Trophoblast cell (in vitro differentiated cells and primary cell): ENCODE measurements around the gene TMEM114.

Experiments
- DNase-seq, 2 donors: peaks; one replicate each; pipeline ENCODE4 v3.0.0-alpha.2; 2016
- H2AFZ ChIP-seq: 2 replicates; pipeline ENCODE4 v1.6.1; 2013; ENCODE audit warnings: low read length, moderate library complexity, mild to moderate bottlenecking; ENCODE audit not compliant: insufficient read depth, poor library complexity
- H2AK5ac ChIP-seq: 2 replicates; pipeline ENCODE4 v1.6.1; 2013; ENCODE audit warnings: mild to moderate bottlenecking, low read length
- H2BK120ac ChIP-seq: 2 replicates; pipeline ENCODE4 v1.6.1; 2013; ENCODE audit warnings: low read length, mild to moderate bottlenecking, moderate library complexity; ENCODE audit not compliant: insufficient read depth, poor library complexity
- H2BK12ac ChIP-seq: 2 replicates; pipeline ENCODE4 v1.6.1; 2013; ENCODE audit warnings: mild to moderate bottlenecking, low read length, moderate library complexity
- H2BK5ac ChIP-seq: 2 replicates; pipeline ENCODE4 v1.6.1; 2013; ENCODE audit warnings: low read length, low read depth, moderate library complexity, mild to moderate bottlenecking; ENCODE audit not compliant: poor library complexity
- H3K14ac ChIP-seq: 2 replicates; pipeline ENCODE4 v1.6.1; 2013; ENCODE audit warnings: mild to moderate bottlenecking, low read length
- H3K18ac ChIP-seq: 2 replicates; pipeline ENCODE4 v1.6.1; 2013; ENCODE audit warnings: mild to moderate bottlenecking, low read length
- H3K23ac ChIP-seq: 2 replicates; pipeline ENCODE4 v1.6.1; 2013; ENCODE audit warnings: low read length
- H3K27ac ChIP-seq: 2 replicates; pipeline ENCODE4 v1.5.1; 2013; ENCODE audit warnings: low read depth, mild to moderate bottlenecking, inconsistent platforms, low read length, moderate library complexity
- H3K27me3 ChIP-seq: 2 replicates; pipeline ENCODE4 v1.6.1; 2013; ENCODE audit warnings: inconsistent platforms, mild to moderate bottlenecking, low read length, moderate library complexity; ENCODE audit not compliant: insufficient read depth
- H3K36me3 ChIP-seq, 2 experiments: 1 replicate in 1 of 2; 2 replicates in 1 of 2; pipeline ENCODE4 v1.6.1; 2013; ENCODE audit warnings: low read length in 2 of 2, mild to moderate bottlenecking in 2 of 2, moderate library complexity in 1 of 2; ENCODE audit not compliant: insufficient read depth in 2 of 2, control insufficient read depth in 1 of 2
- H3K4ac ChIP-seq: 2 replicates; pipeline ENCODE4 v1.6.1; 2013; ENCODE audit warnings: low read depth, mild to moderate bottlenecking, low read length, moderate library complexity
- H3K4me1 ChIP-seq, 2 experiments: 1 replicate in 1 of 2; 2 replicates in 1 of 2; pipeline ENCODE4 v1.6.1; 2013; ENCODE audit warnings: low read length in 2 of 2, mild to moderate bottlenecking in 2 of 2, moderate library complexity in 1 of 2; ENCODE audit not compliant: insufficient read depth in 2 of 2, control insufficient read depth in 1 of 2
- H3K4me2 ChIP-seq: 2 replicates; pipeline ENCODE4 v1.6.1; 2013; ENCODE audit warnings: inconsistent platforms, mild to moderate bottlenecking, low read length, moderate library complexity
- H3K4me3 ChIP-seq: 2 replicates; pipeline ENCODE4 v1.5.1; 2013; ENCODE audit warnings: mild to moderate bottlenecking, low read depth, low read length, inconsistent platforms
- H3K79me1 ChIP-seq: one replicate; pipeline ENCODE4 v1.6.1; 2013; ENCODE audit warnings: low read length
- H3K79me2 ChIP-seq: 2 replicates; pipeline ENCODE4 v1.6.1; 2013; ENCODE audit warnings: low read length, mild to moderate bottlenecking; ENCODE audit not compliant: control insufficient read depth, insufficient read depth, poor library complexity
- H3K9ac ChIP-seq: 2 replicates; pipeline ENCODE4 v1.6.1; 2013; ENCODE audit warnings: mild to moderate bottlenecking, low read length
- H3K9me3 ChIP-seq: 2 replicates; pipeline ENCODE4 v1.6.1; 2013; ENCODE audit warnings: low read depth, mild to moderate bottlenecking, control low read depth, inconsistent platforms, low read length; ENCODE audit not compliant: insufficient read depth
- H4K12ac ChIP-seq: 2 replicates; pipeline ENCODE4 v1.6.1; 2013; ENCODE audit warnings: low read depth, mild to moderate bottlenecking, low read length, moderate library complexity
- H4K8ac ChIP-seq: 2 replicates; pipeline ENCODE4 v1.6.1; 2013; ENCODE audit warnings: low read depth, mild to moderate bottlenecking, low read length, moderate library complexity
- H4K91ac ChIP-seq: one replicate; pipeline ENCODE4 v1.6.1; 2013; ENCODE audit warnings: low read depth, mild to moderate bottlenecking, low read length, moderate library complexity
- WGBS: extraction: QIAGEN DNeasy Blood & Tissue Kit; methylation state at CpG from one replicate; pipeline ENCODE4 v1.1.7; 2013; ENCODE audit warnings: missing lambda C conversion rate; ENCODE audit not compliant: insufficient read length, insufficient coverage; ENCODE audit errors: extremely low coverage; 5-methylcytosine and 5-hydroxymethylcytosine counted together

TMEM114 gene

GRCh38 chr16:8619671-8620370, 29.5 kb upstream of the TMEM114 start:
- no peak overlapping the region for H4K91ac ChIP-seq
- H3K27ac ChIP-seq = no peak overlapping the region
- no peak overlapping the region for H4K12ac ChIP-seq
- no peaks in the 10 kb centered on the region for H3K9me3 ChIP-seq
- no peak overlapping the region for H3K14ac ChIP-seq
- H3K27me3 ChIP-seq = no peaks in the 10 kb centered on the region
- peaks cover 2 to 3% of the 10 kb centered on the region in 2 experiments for H3K36me3 ChIP-seq
- no peak overlapping the region for H2AK5ac ChIP-seq
- H3K4me1 ChIP-seq = peaks cover 0 to 3% of the 10 kb centered on the region in 2 experiments
- no peak overlapping the region for H3K4me2 ChIP-seq
- no peak overlapping the region for H3K4ac ChIP-seq
- no peak overlapping the region for H2BK5ac ChIP-seq
- H3K23ac ChIP-seq = no peak overlapping the region
- DNase-seq = no peak
- H3K4me3 ChIP-seq = no peak overlapping the region
- H2BK12ac ChIP-seq = no peak overlapping the region
- no peak overlapping the region for H2AFZ ChIP-seq
- H3K18ac ChIP-seq = no peak overlapping the region
- WGBS = no CpG with 5 or more reads among the region's 5 CpGs
- peaks cover 8% of the 10 kb centered on the region for H3K79me2 ChIP-seq
- H4K8ac ChIP-seq = no peak overlapping the region
- no peak overlapping the region for H3K9ac ChIP-seq
- peaks cover 6% of the 10 kb centered on the region for H3K79me1 ChIP-seq
- no peak overlapping the region for H2BK120ac ChIP-seq

- H3K27ac ChIP-seq = no peak overlapping the region
- no peak for DNase-seq
- no peak overlapping the region for H3K9ac ChIP-seq
- no peaks in the 10 kb centered on the region for H3K27me3 ChIP-seq
- no peaks in the 10 kb centered on the region for H3K79me2 ChIP-seq
- no peak overlapping the region for H3K4me2 ChIP-seq
- no peak overlapping the region for H3K4me3 ChIP-seq
- no peak overlapping the region for H3K14ac ChIP-seq
- H4K12ac ChIP-seq = no peak overlapping the region
- H3K18ac ChIP-seq = no peak overlapping the region
- no peak overlapping the region for H3K23ac ChIP-seq
- no CpG with 5 or more reads among the region's 9 CpGs for WGBS
- H3K9me3 ChIP-seq = no peaks in the 10 kb centered on the region
- H4K8ac ChIP-seq = no peak overlapping the region
- no peak overlapping the region for H2BK12ac ChIP-seq
- H3K4ac ChIP-seq = no peak overlapping the region
- no peaks in the 10 kb centered on the region for H3K4me1 ChIP-seq
- no peak overlapping the region for H4K91ac ChIP-seq
- no peaks in the 10 kb centered on the region for H3K79me1 ChIP-seq
- no peak overlapping the region for H2AFZ ChIP-seq
- H2BK5ac ChIP-seq = no peak overlapping the region
- H3K36me3 ChIP-seq = no peaks in the 10 kb centered on the region
- H2BK120ac ChIP-seq = no peak overlapping the region
- no peak overlapping the region for H2AK5ac ChIP-seq
Observed at GRCh38 chr16:8614435-8615029, 24.2 kb upstream of the TMEM114 start.

- Histone ChIP-seq H3K36me3 (no peaks in the 10 kb centered on the region), H4K12ac (no peak overlapping the region), H3K79me1 (no peaks in the 10 kb centered on the region), H4K91ac (no peak overlapping the region), H3K9ac (no peak overlapping the region), H3K4ac (no peak overlapping the region), H3K4me2 (no peak overlapping the region), H3K18ac (no peak overlapping the region), H3K27me3 (no peaks in the 10 kb centered on the region), H2BK5ac (no peak overlapping the region), H2BK120ac (no peak overlapping the region), H2AFZ (no peak overlapping the region), H2AK5ac (no peak overlapping the region), H3K79me2 (no peaks in the 10 kb centered on the region), H3K27ac (no peak overlapping the region), H3K4me3 (no peak overlapping the region), H2BK12ac (no peak overlapping the region), H3K9me3 (no peaks in the 10 kb centered on the region), H3K4me1 (no peaks in the 10 kb centered on the region), H4K8ac (no peak overlapping the region), H3K14ac (no peak overlapping the region), H3K23ac (peak overlapping the region; percentile 33)
- DNase-seq = no peak
- WGBS = no CpG with 5 or more reads among the region's 1 CpG
Observed at GRCh38 chr16:8611886-8612600, 21.7 kb upstream of the TMEM114 start.

- Histone ChIP-seq H2BK12ac (no peak overlapping the region), H3K4ac (no peak overlapping the region), H3K9me3 (no peaks in the 10 kb centered on the region), H4K12ac (no peak overlapping the region), H4K91ac (no peak overlapping the region), H3K4me2 (no peak overlapping the region), H2AFZ (no peak overlapping the region), H3K79me2 (no peaks in the 10 kb centered on the region), H3K79me1 (no peaks in the 10 kb centered on the region), H3K14ac (no peak overlapping the region), H3K4me3 (no peak overlapping the region), H3K4me1 (no peaks in the 10 kb centered on the region), H2AK5ac (no peak overlapping the region), H4K8ac (no peak overlapping the region), H3K27ac (no peak overlapping the region), H2BK5ac (no peak overlapping the region), H3K23ac (no peak overlapping the region), H3K27me3 (no peaks in the 10 kb centered on the region), H3K36me3 (no peaks in the 10 kb centered on the region), H3K18ac (no peak overlapping the region), H2BK120ac (no peak overlapping the region), H3K9ac (no peak overlapping the region)
- no peak for DNase-seq
- WGBS = no CpG with 5 or more reads among the region's 4 CpGs
Observed at GRCh38 chr16:8611122-8611521, 20.8 kb upstream of the TMEM114 start.
